Fibroblast of skin of left quadriceps (primary cell): ENCODE measurements around the gene TMPRSS6.
"Not testable (repeated sequence)": the region's sequence is repeated elsewhere in the genome, so short reads cannot be mapped to it uniquely, and the experiment has no call there.

Experiments
- DNase-seq, 2 experiments: peaks; one replicate each; pipeline ENCODE4 v3.0.0-alpha.2; 2013; ENCODE audit warnings: low read depth in 2 of 2

TMPRSS6 gene

GRCh38 chr22:37088750-37089408, 20.6 kb downstream of the TMPRSS6 start:
- DNase-seq: no peak

- DNase-seq: no peak
Measured at GRCh38 chr22:37088108-37088605, 21.4 kb downstream of the TMPRSS6 start.

GRCh38 chr22:37086184-37086583, 23.3 kb downstream of the TMPRSS6 start:
- no peak for DNase-seq

GRCh38 chr22:37084385-37084784, 25.1 kb downstream of the TMPRSS6 start:
- DNase-seq: no peak

- DNase-seq: no peak
Measured at GRCh38 chr22:37083914-37084313, 25.6 kb downstream of the TMPRSS6 start.

GRCh38 chr22:37082251-37082873, 27.2 kb downstream of the TMPRSS6 start:
- no peak for DNase-seq

GRCh38 chr22:37080838-37081237, 28.7 kb downstream of the TMPRSS6 start:
- DNase-seq: no peak

- DNase-seq: no peak
Measured at GRCh38 chr22:37080438-37080837, 29.1 kb downstream of the TMPRSS6 start.

- no peak for DNase-seq
Measured at GRCh38 chr22:37079668-37080171, 29.8 kb downstream of the TMPRSS6 start.

GRCh38 chr22:37079158-37079557, 30.4 kb downstream of the TMPRSS6 start:
- no peak for DNase-seq

GRCh38 chr22:37077802-37078448, 31.6 kb downstream of the TMPRSS6 start:
- peak in 1 of 2 experiments; percentile 15 for DNase-seq

GRCh38 chr22:37075822-37076433, 33.6 kb downstream of the TMPRSS6 start:
- DNase-seq: no peak

- DNase-seq: no peak
Measured at GRCh38 chr22:37075046-37075445, 34.5 kb downstream of the TMPRSS6 start.

GRCh38 chr22:37074537-37074936, 35.0 kb downstream of the TMPRSS6 start:
- no peak for DNase-seq

GRCh38 chr22:37072673-37073072, 36.8 kb downstream of the TMPRSS6 start:
- no peak for DNase-seq

GRCh38 chr22:37071850-37072592, 37.5 kb downstream of the TMPRSS6 start:
- DNase-seq: not testable (repeated sequence)

GRCh38 chr22:37070744-37071143, 38.8 kb downstream of the TMPRSS6 start:
- DNase-seq: no peak

GRCh38 chr22:37070334-37070733, 39.2 kb downstream of the TMPRSS6 start:
- no peak for DNase-seq

GRCh38 chr22:37069719-37070118, 39.8 kb downstream of the TMPRSS6 start:
- DNase-seq: no peak

GRCh38 chr22:37069319-37069718, 40.2 kb downstream of the TMPRSS6 start:
- DNase-seq: no peak

- DNase-seq: no peak
Measured at GRCh38 chr22:37068859-37069258, 40.7 kb downstream of the TMPRSS6 start.

GRCh38 chr22:37067428-37067827, 42.1 kb downstream of the TMPRSS6 start:
- DNase-seq: no peak
